ENCODE measurements around the gene TMEM44.

Gene TMEM44

DNA sequence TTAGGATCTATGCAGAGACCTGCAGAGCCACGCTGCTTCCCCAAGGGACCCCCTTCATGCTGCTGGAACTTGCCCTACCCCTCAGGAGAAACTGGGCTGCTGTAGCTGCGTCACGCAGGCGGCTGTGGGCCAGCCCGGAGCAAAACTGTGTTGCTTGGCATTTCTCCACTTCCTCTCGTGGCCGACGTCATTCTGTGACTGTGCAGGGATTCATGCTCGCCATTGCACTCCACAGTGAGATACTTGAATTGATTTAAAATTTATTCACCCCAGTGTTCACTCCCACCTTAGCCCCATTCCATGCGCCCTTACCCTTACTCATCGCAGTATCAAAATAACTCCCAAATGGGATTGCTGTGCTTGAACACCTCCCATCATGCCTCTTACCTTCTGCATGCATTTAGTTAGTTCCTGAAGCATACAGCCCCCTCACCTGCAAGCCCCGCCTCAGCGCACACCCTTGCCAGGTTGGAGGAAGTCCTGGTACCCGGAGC lies 45.7 kb downstream of the TMEM44 start:
- peaks cover 6% of the 10 kb centered on the region; the same call in 1 of the 2 replicates for H3K4me1 ChIP-seq (ENCODE audit: insufficient read depth, low read length)
- H3K9me3 ChIP-seq (ENCODE audit: insufficient read depth, low read depth, low read length) = no peaks in the 10 kb centered on the region
- no peaks in the 10 kb centered on the region for H3K27me3 ChIP-seq (ENCODE audit: insufficient read depth, low read length)
- H3K36me3 ChIP-seq (ENCODE audit: insufficient read depth, low read depth, low read length) = peaks cover 5% of the 10 kb centered on the region; the same call in 1 of the 2 replicates
- no peak overlapping the region for H3K27ac ChIP-seq (ENCODE audit: low read length)
- H3K9ac ChIP-seq (ENCODE audit: low read depth, low read length) = no peak overlapping the region
- H3K4me3 ChIP-seq (ENCODE audit: low read length) = no peak overlapping the region

DNA sequence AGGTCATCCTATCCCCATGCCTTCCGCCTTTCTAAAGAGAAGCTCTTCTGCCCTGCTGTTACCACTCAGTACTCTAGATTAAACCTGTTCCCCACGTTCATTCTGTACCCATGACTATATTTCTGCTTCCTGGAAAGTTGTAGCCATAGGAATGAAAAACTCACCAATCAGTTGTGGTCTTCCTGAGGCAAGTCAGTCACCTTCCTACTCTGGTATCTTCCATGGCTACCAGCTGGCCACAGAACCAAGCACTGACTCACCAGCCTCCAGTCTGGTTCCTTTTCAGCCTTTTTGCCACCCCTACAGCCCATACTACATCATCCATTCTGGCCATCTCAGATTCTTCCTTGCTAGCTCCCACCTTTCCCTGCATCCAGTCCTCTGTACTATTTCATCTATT lies 46.4 kb downstream of the TMEM44 start:
- Histone ChIP-seq H3K4me1 (ENCODE audit: insufficient read depth, low read length) (peaks cover 6% of the 10 kb centered on the region; the same call in 1 of the 2 replicates), H3K9ac (ENCODE audit: low read depth, low read length) (no peak overlapping the region), H3K9me3 (ENCODE audit: insufficient read depth, low read depth, low read length) (no peaks in the 10 kb centered on the region), H3K27me3 (ENCODE audit: insufficient read depth, low read length) (no peaks in the 10 kb centered on the region), H3K36me3 (ENCODE audit: insufficient read depth, low read depth, low read length) (peaks cover 5% of the 10 kb centered on the region; the same call in 1 of the 2 replicates), H3K27ac (ENCODE audit: low read length) (no peak overlapping the region), H3K4me3 (ENCODE audit: low read length) (no peak overlapping the region)

DNA sequence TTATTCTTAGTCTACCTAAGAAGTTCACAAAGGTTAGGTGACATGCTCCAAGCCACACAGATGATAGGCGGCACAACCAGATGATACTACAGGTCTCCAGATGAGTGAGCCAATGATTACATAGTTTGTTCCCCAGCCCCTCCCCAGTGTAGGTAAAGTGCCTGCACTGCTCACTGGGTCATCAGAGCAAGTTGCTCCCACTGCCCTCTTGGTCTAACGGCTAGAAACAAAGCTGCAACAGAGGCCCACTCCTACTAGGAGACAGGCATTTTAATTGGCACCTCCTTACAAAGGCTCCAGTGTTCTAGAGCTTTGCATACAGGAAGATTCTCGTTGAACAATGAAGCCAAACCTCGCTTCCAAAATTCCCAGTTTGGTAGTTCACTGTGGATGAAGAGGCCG lies 47.3 kb downstream of the TMEM44 start:
- H3K27ac ChIP-seq (ENCODE audit: low read length) = no peak overlapping the region
- peaks cover 6% of the 10 kb centered on the region; the same call in 1 of the 2 replicates for H3K4me1 ChIP-seq (ENCODE audit: insufficient read depth, low read length)
- H3K4me3 ChIP-seq (ENCODE audit: low read length) = no peak overlapping the region
- H3K36me3 ChIP-seq (ENCODE audit: insufficient read depth, low read depth, low read length) = peaks cover 5% of the 10 kb centered on the region; the same call in 1 of the 2 replicates
- no peak overlapping the region for H3K9ac ChIP-seq (ENCODE audit: low read depth, low read length)
- no peaks in the 10 kb centered on the region for H3K9me3 ChIP-seq (ENCODE audit: insufficient read depth, low read depth, low read length)
- H3K27me3 ChIP-seq (ENCODE audit: insufficient read depth, low read length) = no peaks in the 10 kb centered on the region

DNA sequence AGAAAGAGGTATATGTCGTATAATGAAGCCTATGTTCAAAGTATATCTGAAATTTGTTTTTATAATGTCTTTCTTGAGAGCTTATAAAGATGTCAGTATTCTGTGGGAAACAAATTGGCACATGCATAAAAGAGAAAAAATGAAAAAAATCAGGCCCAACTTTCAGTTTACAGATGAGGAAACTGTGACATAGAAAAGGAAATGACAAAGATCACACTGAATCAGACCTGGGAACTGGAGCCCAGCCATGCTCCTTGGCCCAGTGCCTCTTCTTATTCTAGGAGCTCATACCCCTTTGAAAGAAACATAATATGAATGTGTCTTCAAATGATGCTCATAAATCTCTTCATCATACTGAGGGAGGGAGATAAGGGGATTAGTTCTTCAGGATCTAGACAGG lies 48.4 kb downstream of the TMEM44 start:
- no peak overlapping the region for H3K9ac ChIP-seq (ENCODE audit: low read depth, low read length)

DNA sequence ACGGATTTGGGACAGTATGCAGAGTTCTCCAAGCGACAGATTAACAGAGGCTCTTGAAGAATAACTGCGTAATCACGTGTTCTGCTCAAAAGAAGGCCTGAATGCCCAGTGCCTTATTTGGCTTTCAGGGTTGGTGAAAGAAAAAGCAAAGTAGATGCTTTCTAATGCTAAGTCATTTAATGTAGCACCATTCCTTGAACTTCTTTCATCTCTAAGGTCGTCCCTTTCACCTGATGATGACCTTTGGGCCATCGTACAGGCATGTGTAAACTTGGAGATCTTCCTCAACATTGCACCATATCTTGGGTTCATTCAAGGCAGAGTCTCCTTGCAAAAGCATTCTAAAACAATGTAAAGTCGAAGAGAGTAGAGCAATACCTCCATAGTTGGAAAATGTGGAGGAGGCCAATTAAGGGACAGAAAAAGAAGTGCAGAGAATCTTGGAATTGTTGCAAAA lies 48.9 kb downstream of the TMEM44 start:
- H3K4me1 ChIP-seq (ENCODE audit: insufficient read depth, low read length) = peaks cover 6% of the 10 kb centered on the region; the same call in 1 of the 2 replicates
- H3K9me3 ChIP-seq (ENCODE audit: insufficient read depth, low read depth, low read length) = no peaks in the 10 kb centered on the region
- H3K4me3 ChIP-seq (ENCODE audit: low read length) = peak overlapping the region; percentile 99
- peaks cover under 1% of the 10 kb centered on the region; the same call in 1 of the 2 replicates for H3K36me3 ChIP-seq (ENCODE audit: insufficient read depth, low read depth, low read length)
- peak overlapping the region; percentile 97 for H3K9ac ChIP-seq (ENCODE audit: low read depth, low read length)
- H3K27ac ChIP-seq (ENCODE audit: low read length) = peak overlapping the region; percentile 86
- H3K27me3 ChIP-seq (ENCODE audit: insufficient read depth, low read length) = no peaks in the 10 kb centered on the region

More for the DNA sequence above, 48.4 kb downstream of the TMEM44 start:
- Histone ChIP-seq H3K4me3 (ENCODE audit: low read length) (peak overlapping the region; percentile 99; the same call in 1 of the 2 replicates), H3K4me1 (ENCODE audit: insufficient read depth, low read length) (peaks cover 6% of the 10 kb centered on the region; the same call in 1 of the 2 replicates), H3K36me3 (ENCODE audit: insufficient read depth, low read depth, low read length) (peaks cover 5% of the 10 kb centered on the region; the same call in 1 of the 2 replicates), H3K9me3 (ENCODE audit: insufficient read depth, low read depth, low read length) (no peaks in the 10 kb centered on the region), H3K27me3 (ENCODE audit: insufficient read depth, low read length) (no peaks in the 10 kb centered on the region), H3K27ac (ENCODE audit: low read length) (no peak overlapping the region)

DNA sequence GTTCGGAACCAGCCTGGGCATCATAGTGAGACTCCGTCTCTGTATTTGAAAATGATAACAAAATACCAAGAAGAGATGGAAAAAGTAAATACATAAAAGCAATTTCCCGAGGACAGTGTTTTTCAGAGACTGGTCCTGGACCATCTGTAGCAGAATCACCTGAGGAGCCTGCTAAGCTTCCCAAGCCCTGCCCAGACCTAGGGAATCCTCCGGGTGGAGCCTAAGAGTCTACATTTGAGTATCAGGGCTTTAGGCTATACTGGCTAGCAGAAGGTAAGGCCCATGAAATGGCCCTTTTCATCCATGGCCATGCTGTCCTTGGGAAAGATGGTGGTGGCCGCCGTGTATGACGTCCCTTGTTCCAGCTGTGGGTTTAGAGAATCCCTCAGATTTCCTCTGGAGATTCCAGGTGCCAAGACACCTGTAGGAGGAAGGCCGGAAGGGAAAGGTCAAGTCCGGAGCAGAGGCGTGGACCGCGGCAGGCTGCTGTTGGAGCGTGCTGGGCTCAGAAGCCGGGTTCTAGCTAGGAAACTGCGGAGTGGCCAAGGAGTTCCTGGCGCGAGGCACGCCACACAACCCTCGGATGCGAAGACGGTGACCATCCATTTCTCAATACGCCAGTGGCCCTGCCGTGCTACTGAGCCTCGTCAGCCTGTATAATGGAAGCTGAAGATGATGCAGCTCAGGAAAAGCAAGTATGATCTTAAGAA lies 50.9 kb downstream of the TMEM44 start:
- no peak overlapping the region for H3K27ac ChIP-seq (ENCODE audit: low read length)
- H3K9ac ChIP-seq (ENCODE audit: low read depth, low read length) = no peak overlapping the region
- peaks cover 6% of the 10 kb centered on the region; the same call in 1 of the 2 replicates for H3K4me1 ChIP-seq (ENCODE audit: insufficient read depth, low read length)
- no peak overlapping the region for H3K4me3 ChIP-seq (ENCODE audit: low read length)
- H3K27me3 ChIP-seq (ENCODE audit: insufficient read depth, low read length) = no peaks in the 10 kb centered on the region
- H3K36me3 ChIP-seq (ENCODE audit: insufficient read depth, low read depth, low read length) = no peaks in the 10 kb centered on the region
- no peaks in the 10 kb centered on the region for H3K9me3 ChIP-seq (ENCODE audit: insufficient read depth, low read depth, low read length)

DNA sequence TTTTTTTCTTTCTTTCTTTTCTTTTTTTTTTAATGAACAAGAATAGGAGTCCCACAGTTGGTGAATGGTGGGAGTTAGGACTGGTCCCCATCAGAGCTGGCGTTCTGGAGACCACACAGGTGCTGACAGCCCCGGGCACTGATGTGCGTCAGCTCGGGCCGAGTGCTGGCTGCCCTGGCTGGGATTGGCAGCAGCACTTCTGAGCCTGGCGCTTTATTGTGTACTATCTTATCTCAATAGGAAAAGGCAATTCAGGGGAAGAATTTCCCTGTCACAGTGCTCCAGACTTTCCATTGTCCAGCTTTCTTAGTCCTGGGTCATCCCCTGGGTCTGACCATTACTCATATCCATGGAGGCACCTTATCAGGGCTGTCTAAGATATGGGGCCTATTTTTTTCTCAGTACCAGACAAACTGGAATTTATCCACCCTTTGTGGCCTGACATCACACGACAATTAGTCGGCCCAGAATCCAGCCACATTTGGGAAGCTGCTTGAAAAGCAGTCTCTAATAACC lies 54.1 kb downstream of the TMEM44 start:
- H3K4me3 ChIP-seq (ENCODE audit: low read length) = no peak overlapping the region
- no peak overlapping the region for H3K9ac ChIP-seq (ENCODE audit: low read depth, low read length)
- no peaks in the 10 kb centered on the region for H3K36me3 ChIP-seq (ENCODE audit: insufficient read depth, low read depth, low read length)
- no peak overlapping the region for H3K27ac ChIP-seq (ENCODE audit: low read length)
- H3K27me3 ChIP-seq (ENCODE audit: insufficient read depth, low read length) = no peaks in the 10 kb centered on the region
- no peaks in the 10 kb centered on the region for H3K9me3 ChIP-seq (ENCODE audit: insufficient read depth, low read depth, low read length)
- H3K4me1 ChIP-seq (ENCODE audit: insufficient read depth, low read length) = no peaks in the 10 kb centered on the region

DNA sequence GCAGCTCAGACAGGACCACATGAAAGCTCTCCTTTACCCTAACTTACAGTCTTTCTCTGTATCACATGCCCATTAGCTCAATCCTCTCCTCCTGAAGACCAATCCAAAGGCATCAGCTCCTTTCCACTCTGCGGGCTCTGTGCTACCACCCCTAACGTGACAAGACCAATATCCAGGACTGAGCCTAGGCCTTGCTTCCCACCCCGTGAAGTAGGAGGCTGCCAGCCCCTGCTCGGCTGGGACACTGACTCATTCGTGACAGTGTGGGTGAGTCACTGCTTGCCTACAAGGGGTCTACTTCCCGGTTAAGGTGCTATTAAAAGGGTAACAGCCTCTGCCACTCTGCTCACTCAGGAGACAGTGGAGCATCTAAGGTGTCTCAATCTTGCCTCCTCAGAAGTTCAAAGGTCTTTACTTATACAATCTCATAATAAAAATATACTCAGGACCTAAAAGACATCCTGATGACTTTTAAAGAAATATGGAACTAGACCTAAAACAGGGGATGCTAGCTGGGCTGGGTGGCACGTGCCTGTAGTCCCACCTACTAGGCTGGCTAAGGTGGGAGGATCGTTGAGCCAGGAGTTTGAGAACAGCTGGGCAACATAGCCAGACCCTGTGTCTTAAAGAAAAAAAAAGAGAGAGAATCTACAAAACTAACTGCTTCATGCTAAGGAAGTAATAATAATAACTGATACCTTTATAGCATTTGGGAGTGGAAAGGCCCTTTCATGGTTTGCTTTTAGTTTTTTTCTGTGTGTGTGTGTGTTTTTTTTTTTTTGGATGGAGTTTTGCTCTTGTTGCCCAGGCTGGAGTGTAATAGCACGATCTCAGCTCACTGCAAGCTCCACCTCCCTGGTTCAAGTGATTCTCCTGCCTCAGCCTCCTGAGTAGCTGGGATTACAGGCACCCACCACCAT lies 55.0 kb downstream of the TMEM44 start:
- H3K27me3 ChIP-seq (ENCODE audit: insufficient read depth, low read length) = no peaks in the 10 kb centered on the region
- H3K27ac ChIP-seq (ENCODE audit: low read length) = no peak overlapping the region
- H3K4me1 ChIP-seq (ENCODE audit: insufficient read depth, low read length) = no peaks in the 10 kb centered on the region
- no peaks in the 10 kb centered on the region for H3K36me3 ChIP-seq (ENCODE audit: insufficient read depth, low read depth, low read length)
- H3K4me3 ChIP-seq (ENCODE audit: low read length) = no peak overlapping the region
- H3K9ac ChIP-seq (ENCODE audit: low read depth, low read length) = no peak overlapping the region
- H3K9me3 ChIP-seq (ENCODE audit: insufficient read depth, low read depth, low read length) = no peaks in the 10 kb centered on the region

DNA sequence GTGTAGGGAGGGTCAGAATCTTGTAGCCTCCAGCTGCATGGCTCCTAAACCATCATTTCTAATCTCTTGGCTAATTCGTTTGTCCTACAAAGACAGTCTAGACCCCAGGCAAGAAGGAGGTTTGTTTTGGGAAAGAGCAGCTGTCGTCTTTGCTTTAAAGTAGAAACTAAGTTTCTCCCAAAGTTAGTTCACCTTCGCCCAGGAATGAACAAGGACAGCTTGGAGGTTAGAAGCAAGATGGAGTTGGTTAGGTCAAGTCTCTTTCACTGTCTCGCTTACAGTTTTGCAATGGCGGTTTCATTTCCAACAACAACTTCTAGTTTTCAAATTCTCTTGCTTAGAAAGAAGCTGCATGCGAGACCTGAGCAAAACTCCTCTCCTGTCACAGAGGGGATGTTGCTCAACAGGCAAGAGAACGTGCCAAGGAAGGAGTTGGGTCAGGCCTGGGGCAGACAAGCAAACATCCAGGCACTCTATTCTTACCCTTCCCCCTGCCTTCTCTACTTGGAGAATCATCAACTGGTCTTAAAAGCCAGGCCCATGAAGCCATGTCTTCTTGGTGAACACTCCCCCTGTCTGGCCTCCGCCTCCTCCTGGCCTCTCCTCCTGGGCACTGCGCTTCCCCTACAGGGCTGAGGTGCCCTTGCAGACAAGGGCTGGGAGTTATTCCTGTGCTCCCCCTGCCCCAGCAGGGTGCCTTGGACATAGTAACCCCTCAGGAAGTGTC lies 57.6 kb downstream of the TMEM44 start:
- H3K36me3 ChIP-seq (ENCODE audit: insufficient read depth, low read depth, low read length) = no peaks in the 10 kb centered on the region
- H3K27me3 ChIP-seq (ENCODE audit: insufficient read depth, low read length) = no peaks in the 10 kb centered on the region
- no peaks in the 10 kb centered on the region for H3K9me3 ChIP-seq (ENCODE audit: insufficient read depth, low read depth, low read length)
- H3K4me3 ChIP-seq (ENCODE audit: low read length) = no peak overlapping the region
- no peaks in the 10 kb centered on the region for H3K4me1 ChIP-seq (ENCODE audit: insufficient read depth, low read length)
- H3K9ac ChIP-seq (ENCODE audit: low read depth, low read length) = no peak overlapping the region
- H3K27ac ChIP-seq (ENCODE audit: low read length) = no peak overlapping the region

DNA sequence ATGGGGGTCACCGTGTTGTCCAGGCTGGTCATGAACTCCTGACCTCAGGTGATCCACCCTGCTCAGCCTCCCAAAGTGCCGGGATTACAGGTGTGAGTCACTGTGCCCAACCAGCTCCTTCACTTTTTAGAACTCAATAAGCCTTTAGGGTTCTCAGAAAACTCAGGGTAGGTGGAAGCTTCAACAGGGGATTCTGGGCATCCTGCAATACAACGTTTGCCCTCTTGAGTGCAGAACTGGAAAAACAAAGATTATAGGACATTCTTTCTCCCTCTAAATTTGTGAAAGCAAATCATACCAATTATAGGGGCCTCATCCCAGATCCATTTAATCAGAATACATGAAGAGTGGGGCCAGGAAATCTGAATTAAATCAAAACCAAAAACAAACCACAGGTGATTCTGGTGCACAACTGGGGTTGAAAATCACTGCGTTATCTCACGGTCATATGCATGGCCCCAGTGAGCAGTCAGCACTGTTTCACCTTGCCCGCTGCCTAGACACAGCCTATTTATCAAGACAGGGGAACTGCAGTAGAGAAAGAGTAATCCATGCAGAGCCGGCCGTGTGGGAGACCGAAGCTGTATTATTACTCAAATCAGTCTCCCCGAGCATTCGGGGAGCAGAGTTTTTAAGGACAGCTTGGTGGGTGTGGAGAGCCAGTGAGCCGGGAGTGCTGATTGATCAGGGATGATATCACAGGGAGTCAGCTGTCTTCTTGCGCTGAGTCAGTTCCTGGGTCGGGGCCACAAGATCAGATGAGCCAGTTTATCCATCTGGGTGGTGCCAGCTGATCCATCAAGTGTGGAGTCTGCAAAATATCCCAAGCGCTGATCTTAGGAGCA lies 58.4 kb downstream of the TMEM44 start:
- H3K27ac ChIP-seq (ENCODE audit: low read length) = no peak overlapping the region
- no peaks in the 10 kb centered on the region for H3K9me3 ChIP-seq (ENCODE audit: insufficient read depth, low read depth, low read length)
- no peaks in the 10 kb centered on the region for H3K4me1 ChIP-seq (ENCODE audit: insufficient read depth, low read length)
- H3K36me3 ChIP-seq (ENCODE audit: insufficient read depth, low read depth, low read length) = no peaks in the 10 kb centered on the region
- H3K4me3 ChIP-seq (ENCODE audit: low read length) = no peak overlapping the region
- H3K9ac ChIP-seq (ENCODE audit: low read depth, low read length) = no peak overlapping the region
- H3K27me3 ChIP-seq (ENCODE audit: insufficient read depth, low read length) = no peaks in the 10 kb centered on the region

Measured in iPS-20b (cell line).